GM21825 (cell line): ENCODE measurements around the gene HDAC10.
"Not testable (repeated sequence)": the region's sequence is repeated elsewhere in the genome, so short reads cannot be mapped to it uniquely, and the experiment has no call there.

Experiments
- ATAC-seq: cut with Tn5 transposase; IDR thresholded peaks from one replicate; pipeline ENCODE4 v1.9.1; 2021; ENCODE audit warnings: mild to moderate bottlenecking, moderate library complexity; ENCODE audit not compliant: unreplicated experiment

The HDAC10 gene

GRCh38 chr22:50286275-50286674 is 35.2 kb upstream of the HDAC10 start:
- ATAC-seq: no peak

- no peak for ATAC-seq
Observed at GRCh38 chr22:50285568-50286229, 34.6 kb upstream of the HDAC10 start.

- no peak for ATAC-seq
Observed at GRCh38 chr22:50284479-50284878, 33.4 kb upstream of the HDAC10 start.

GRCh38 chr22:50283821-50284220 is 32.8 kb upstream of the HDAC10 start:
- ATAC-seq: no peak

- ATAC-seq: no peak
Observed at GRCh38 chr22:50282361-50283155, 31.5 kb upstream of the HDAC10 start.

- ATAC-seq: no peak
Observed at GRCh38 chr22:50281957-50282356, 30.9 kb upstream of the HDAC10 start.

GRCh38 chr22:50281384-50281760 is 30.3 kb upstream of the HDAC10 start:
- ATAC-seq: no peak

- ATAC-seq: no peak
Observed at GRCh38 chr22:50280708-50281383, 29.8 kb upstream of the HDAC10 start.

- ATAC-seq: no peak
Observed at GRCh38 chr22:50280022-50280707, 29.1 kb upstream of the HDAC10 start.

- ATAC-seq: no peak
Observed at GRCh38 chr22:50278956-50279619, 28.0 kb upstream of the HDAC10 start.

GRCh38 chr22:50278461-50278860 is 27.4 kb upstream of the HDAC10 start:
- no peak for ATAC-seq

- no peak for ATAC-seq
Observed at GRCh38 chr22:50277761-50278160, 26.7 kb upstream of the HDAC10 start.

- peak; percentile 38 for ATAC-seq
Observed at GRCh38 chr22:50276143-50276542, 25.1 kb upstream of the HDAC10 start.

GRCh38 chr22:50275181-50276055 is 24.4 kb upstream of the HDAC10 start:
- ATAC-seq: no peak

- ATAC-seq: no peak
Observed at GRCh38 chr22:50274771-50275170, 23.7 kb upstream of the HDAC10 start.

- no peak for ATAC-seq
Observed at GRCh38 chr22:50274311-50274710, 23.2 kb upstream of the HDAC10 start.

- not testable (repeated sequence) for ATAC-seq
Observed at GRCh38 chr22:50273781-50274180, 22.7 kb upstream of the HDAC10 start.

GRCh38 chr22:50273352-50273751 is 22.3 kb upstream of the HDAC10 start:
- ATAC-seq: not testable (repeated sequence)

- ATAC-seq: no peak
Observed at GRCh38 chr22:50272044-50272802, 21.2 kb upstream of the HDAC10 start.
